Right cardiac atrium (tissue), 5 donors: ENCODE results near the gene SLC35F4. TPM values are rescaled to one million over a fixed set of nuclear protein-coding genes. Genes with fewer than 3 reads are reported as not detected.

Experiments
- ATAC-seq, 2 donors: fragments of 200-7000 bp; cut with Tn5 transposase; one replicate each; pipeline versions ENCODE4 v1.8.0 to v1.9.1; 2020; ENCODE audit warnings: moderate library complexity in 2 of 2, mild to moderate bottlenecking in 1 of 2
- DNase-seq, 3 donors: peaks; one replicate each; pipeline ENCODE4 v3.0.0-alpha.2; 2020
- H3K27ac ChIP-seq: one replicate; pipeline ENCODE4 v1.5.1; 2013; ENCODE audit warnings: mild to moderate bottlenecking, low read length, control low read depth, moderate library complexity
- H3K27me3 ChIP-seq: one replicate; pipeline ENCODE4 v1.6.1; 2013; ENCODE audit not compliant: control insufficient read depth, insufficient read depth
- H3K4me1 ChIP-seq: one replicate; pipeline ENCODE4 v1.6.1; 2013; ENCODE audit warnings: low read length; ENCODE audit not compliant: control insufficient read depth, insufficient read depth
- H3K4me3 ChIP-seq: one replicate; pipeline ENCODE4 v1.5.1; 2013; ENCODE audit warnings: low read length, control low read depth
- H3K9me3 ChIP-seq: one replicate; pipeline ENCODE4 v1.6.1; 2013; ENCODE audit warnings: low read length; ENCODE audit not compliant: control insufficient read depth
- WGBS: extraction: QIAGEN DNeasy Blood & Tissue Kit; methylation state at CpG from one replicate; pipeline ENCODE4 v1.1.7; 2013; 5-methylcytosine and 5-hydroxymethylcytosine counted together
- intact Hi-C, 4 donors: fragments of 100-400 bp; cut with DNase I; formaldehyde crosslinking; loops; one replicate each; pipeline versions ENCODE4 v1.11.0 to v1.14.0; 2022 to 2023
- polyA plus RNA-seq: library from polyadenylated mRNA; stranded (reverse); fragments of 200-250 nt; gene quantifications from one replicate; pipeline ENCODE4 v1.2.3, GENCODE V29; 2013
- total RNA-seq, 4 donors: library from RNA; stranded (reverse); fragmentation: NEBNext Ultra II Directional; extraction: Animal tissue kit (Norgen Biotek cat#: 25700); gene quantifications; one replicate each; pipeline ENCODE4 v1.2.1, GENCODE V29; 2021
- donor health status: healthy with polysubstance abuse.
- donor health status: DM: no; HTN: yes; CAD: no.
- donor health status: DM: no; HTN: no; CAD: no.
- donor health status: DM: no; HTN: yes; CAD: no; lungs with severe emphysema.
- donor health status: DM: yes; HTN: yes; CAD: no.

SLC35F4 gene
- total and polyA plus RNA-seq, 5 donors, result not detected

- Histone ChIP-seq H3K4me3 (no peak overlapping the region), H3K9me3 (no peaks in the 10 kb centered on the region), H3K4me1 (no peaks in the 10 kb centered on the region), H3K27ac (no peak overlapping the region), H3K27me3 (no peaks in the 10 kb centered on the region)
- no peak for ATAC-seq
- intact Hi-C loops, result no loop called here
- 42% methylated on average over 3 of the region's 3 CpGs for WGBS
- no peak for DNase-seq
These were observed 338.9 kb downstream of the SLC35F4 start for GRCh38 chr14:57526942-57527341.

- Histone ChIP-seq H3K27me3 (no peaks in the 10 kb centered on the region), H3K9me3 (no peaks in the 10 kb centered on the region), H3K27ac (no peak overlapping the region), H3K4me3 (no peak overlapping the region), H3K4me1 (no peaks in the 10 kb centered on the region)
- DNase-seq, result no peak
- no peak for ATAC-seq
- intact Hi-C loops, result no loop called here
These were observed 346.8 kb downstream of the SLC35F4 start for GRCh38 chr14:57519043-57519442.
